ENCODE measurements around the gene CAMTA2.
A peak's percentile ranks its signal among the peaks of the same experiment; 100 is the strongest.

CAMTA2 gene

GRCh38 chr17:4967539-4968485, 19.7 kb downstream of the CAMTA2 start, which contains the start of gene SPAG7:
Gene SPAG7 (minus strand): TSS chr17:4967817. CDS start chr17:4967804, 13 bp downstream.
- no peak for TF ChIP-seq Cebpa-rat (IDR thresholded peaks at IDR 0.05)
- H3K4me3 ChIP-seq = peak within 1 kb of the TSS; percentile 57 to 79 (median 70)
- peaks cover 31 to 78% (median 41%) of the 10 kb centered on the region in 10 experiments for H3K4me1 ChIP-seq
- no peaks in the 10 kb centered on the region for H4K20me1 ChIP-seq
- peak within 1 kb of the TSS; percentile 77 to 93 (median 90) for H3K27ac ChIP-seq
- H3K27me3 ChIP-seq = no peaks in the 10 kb centered on the region
- H3K36me3 ChIP-seq = peaks cover 37 to 63% (median 49%) of the 10 kb centered on the region in 11 experiments
- H3K9me3 ChIP-seq (replicated peaks in 1 of 11) = no peaks in the 10 kb centered on the region
- H3K9ac ChIP-seq = peak within 1 kb of the TSS; percentile 84 to 92 (median 88)
- peak within 1 kb of the TSS; percentile 92 to 100 (median 98) for H3K4me2 ChIP-seq

DNA sequence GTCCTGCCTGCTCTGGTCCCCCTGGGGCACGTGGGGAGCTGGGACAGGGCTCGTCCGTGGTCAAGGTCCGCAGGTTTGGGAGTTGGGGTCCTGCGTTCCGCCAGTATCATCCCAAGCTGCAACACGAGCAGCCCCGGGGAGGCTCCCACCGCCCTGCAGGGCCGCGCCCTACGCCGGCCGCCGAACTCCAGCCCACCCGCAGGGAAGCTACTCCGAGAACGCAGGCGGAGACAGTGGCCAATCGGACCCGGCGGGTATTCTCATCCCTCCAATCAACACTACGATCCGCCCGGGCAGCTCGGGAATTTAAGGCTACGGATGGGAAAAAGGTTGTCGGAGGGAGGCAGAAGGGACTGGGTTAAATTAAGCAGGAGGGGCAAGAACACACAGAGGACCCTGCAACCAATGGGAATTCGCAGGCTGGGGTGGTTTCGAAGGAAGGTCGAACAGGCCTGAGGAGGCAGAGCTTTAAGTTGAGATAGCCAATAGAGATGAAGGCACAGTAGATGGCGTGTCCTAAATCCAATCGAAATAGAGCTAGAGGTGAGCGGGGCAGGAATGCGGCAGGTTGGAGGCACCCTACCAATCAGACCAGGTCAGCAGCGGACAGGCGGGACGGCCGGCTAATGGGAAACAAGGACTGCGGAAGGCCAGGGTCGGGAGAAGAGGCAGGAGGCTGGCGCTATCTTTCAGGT, 20.5 kb downstream of the CAMTA2 start:
- Histone ChIP-seq H3K27ac (peak overlapping the region; percentile 77 to 93 (median 90)), H3K4me1 (peaks cover 31 to 71% (median 40%) of the 10 kb centered on the region in 10 experiments), H3K36me3 (peaks cover 31 to 63% (median 44%) of the 10 kb centered on the region in 11 experiments), H3K4me3 (peak overlapping the region; percentile 57 to 79 (median 70)), H3K9ac (peak overlapping the region; percentile 84 to 92 (median 88)), H3K27me3 (no peaks in the 10 kb centered on the region), H3K9me3 (replicated peaks in 1 of 11) (no peaks in the 10 kb centered on the region), H4K20me1 (no peaks in the 10 kb centered on the region), H3K4me2 (peak overlapping the region; percentile 92 to 99 (median 98))
- TF ChIP-seq Cebpa-rat (IDR thresholded peaks at IDR 0.05) = no peak

DNA sequence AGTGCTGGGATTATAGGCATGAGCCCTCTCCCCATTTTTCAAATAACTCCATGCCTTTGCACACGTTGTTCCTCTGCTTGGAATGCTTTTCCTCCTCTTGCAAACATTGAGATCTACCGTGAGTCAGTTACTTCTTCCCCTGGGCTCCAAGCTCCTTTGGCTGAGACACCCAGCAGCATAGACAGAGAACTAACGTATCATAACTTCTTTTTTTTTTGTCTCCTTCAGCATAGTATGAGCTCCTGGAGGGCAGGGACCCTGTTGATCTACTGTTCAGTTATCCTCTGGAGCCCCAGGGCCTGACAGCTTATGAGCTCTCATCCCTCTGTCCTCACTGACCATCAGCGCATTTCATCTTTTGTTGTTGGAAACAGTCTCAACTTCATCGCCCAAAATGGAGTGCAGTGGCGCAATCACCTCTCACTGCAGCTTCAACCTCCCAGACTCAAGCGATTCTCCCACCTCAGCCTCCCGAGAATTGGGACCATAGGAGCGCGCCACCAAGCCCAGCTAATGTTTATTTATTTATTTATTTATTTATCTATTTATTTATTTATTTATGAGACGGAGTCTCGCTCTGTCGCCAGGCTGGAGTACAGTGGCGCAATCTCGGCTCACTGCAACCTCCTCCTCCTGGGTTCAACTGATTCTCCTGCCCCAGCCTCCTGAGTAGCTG, 22.0 kb downstream of the CAMTA2 start:
- peak overlapping the region in 7 of 11 experiments; percentile 84 to 92 (median 88); a peak in 10 of 22 replicates for H3K9ac ChIP-seq
- peak overlapping the region; percentile 84 to 99 (median 96) for H3K4me2 ChIP-seq
- TF ChIP-seq Cebpa-rat (IDR thresholded peaks at IDR 0.05) = peak in 1 of 11 experiments; percentile 26; a peak in 1 of 22 replicates
- H3K4me1 ChIP-seq = peaks cover 36 to 69% (median 47%) of the 10 kb centered on the region in 10 experiments
- peak overlapping the region in 5 of 11 experiments; percentile 80 to 93 (median 90); a peak in 7 of 22 replicates for H3K27ac ChIP-seq
- H3K27me3 ChIP-seq = no peaks in the 10 kb centered on the region
- peaks cover 21 to 58% (median 37%) of the 10 kb centered on the region in 11 experiments for H3K36me3 ChIP-seq
- no peaks in the 10 kb centered on the region for H3K9me3 ChIP-seq (replicated peaks in 1 of 11)
- no peaks in the 10 kb centered on the region for H4K20me1 ChIP-seq
- peak overlapping the region in 6 of 10 experiments; percentile 57 to 79 (median 69); a peak in 7 of 20 replicates for H3K4me3 ChIP-seq

GRCh38 chr17:4960279-4960922, 27.1 kb downstream of the CAMTA2 start:
- Histone ChIP-seq H3K4me2 (peak overlapping the region in 9 of 11 experiments; percentile 29 to 66 (median 56); a peak in 17 of 22 replicates), H3K4me3 (no peak overlapping the region)

GRCh38 chr17:4959261-4959965, 28.1 kb downstream of the CAMTA2 start:
- no peak for TF ChIP-seq Cebpa-rat (IDR thresholded peaks at IDR 0.05)
- H3K36me3 ChIP-seq = peaks cover 19 to 62% (median 50%) of the 10 kb centered on the region in 11 experiments
- peak overlapping the region in 3 of 11 experiments; percentile 5 to 31 (median 21); a peak in 2 of 22 replicates for H3K27ac ChIP-seq
- H3K27me3 ChIP-seq = no peaks in the 10 kb centered on the region
- peak overlapping the region in 2 of 11 experiments; percentile 37 to 51; a peak in 1 of 22 replicates for H3K4me2 ChIP-seq
- H3K9me3 ChIP-seq (replicated peaks in 1 of 11) = no peaks in the 10 kb centered on the region
- H4K20me1 ChIP-seq = no peaks in the 10 kb centered on the region
- H3K9ac ChIP-seq = 0 out of 22 replicates have a peak overlapping the region, but pooled peaks of 1 of the 11 experiments have one; percentile 18
- no peak overlapping the region for H3K4me3 ChIP-seq
- H3K4me1 ChIP-seq = peaks cover 20 to 47% (median 31%) of the 10 kb centered on the region in 10 experiments

More at GRCh38 chr17:4960279-4960922, 27.1 kb downstream of the CAMTA2 start:
- Histone ChIP-seq H4K20me1 (no peaks in the 10 kb centered on the region), H3K27me3 (no peaks in the 10 kb centered on the region), H3K27ac (peak overlapping the region in 5 of 11 experiments; percentile 9 to 31 (median 11); a peak in 7 of 22 replicates), H3K36me3 (peaks cover 19 to 72% (median 51%) of the 10 kb centered on the region in 11 experiments), H3K9me3 (replicated peaks in 1 of 11) (no peaks in the 10 kb centered on the region), H3K9ac (peak overlapping the region in 2 of 11 experiments; percentile 6 to 28; a peak in 3 of 22 replicates), H3K4me1 (peaks cover 29 to 47% (median 37%) of the 10 kb centered on the region in 10 experiments)
- no peak for TF ChIP-seq Cebpa-rat (IDR thresholded peaks at IDR 0.05)

- Histone ChIP-seq H3K27me3 (no peaks in the 10 kb centered on the region), H3K36me3 (peaks cover 19 to 60% (median 50%) of the 10 kb centered on the region in 11 experiments), H3K4me2 (peak overlapping the region in 5 of 11 experiments; percentile 37 to 61 (median 56); a peak in 11 of 22 replicates), H3K4me1 (peaks cover 19 to 59% (median 42%) of the 10 kb centered on the region in 10 experiments), H3K27ac (no peak overlapping the region), H4K20me1 (no peaks in the 10 kb centered on the region), H3K9me3 (replicated peaks in 1 of 11) (no peaks in the 10 kb centered on the region), H3K4me3 (no peak overlapping the region), H3K9ac (peak overlapping the region in 3 of 11 experiments; percentile 21 to 23 (median 22); a peak in 3 of 22 replicates)
- TF ChIP-seq Cebpa-rat (IDR thresholded peaks at IDR 0.05) = no peak
Observed at GRCh38 chr17:4958102-4958501, 29.4 kb downstream of the CAMTA2 start.

DNA sequence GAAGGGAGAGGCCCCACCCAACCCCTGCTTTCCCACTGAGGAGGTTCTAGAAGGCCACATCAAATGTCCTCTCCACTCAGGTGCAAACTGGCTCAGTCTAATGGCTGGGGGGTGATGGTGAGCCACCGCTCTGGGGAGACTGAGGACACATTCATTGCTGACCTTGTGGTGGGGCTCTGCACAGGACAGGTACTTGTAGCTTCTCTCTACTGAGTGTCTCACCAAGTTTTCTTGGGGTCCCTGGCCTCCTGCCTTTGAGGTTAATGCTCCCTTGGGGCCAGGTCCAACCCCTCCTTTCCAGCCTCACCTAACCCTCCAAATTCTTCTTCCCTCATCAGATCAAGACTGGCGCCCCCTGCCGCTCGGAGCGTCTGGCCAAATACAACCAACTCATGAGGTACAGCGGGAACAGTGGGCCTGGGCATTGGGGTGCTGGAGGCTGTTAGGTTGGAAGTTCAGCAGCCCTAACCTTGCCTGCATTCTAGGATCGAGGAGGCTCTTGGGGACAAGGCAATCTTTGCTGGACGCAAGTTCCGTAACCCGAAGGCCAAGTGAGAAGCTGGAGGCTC, 30.9 kb downstream of the CAMTA2 start:
- H3K9me3 ChIP-seq (replicated peaks in 1 of 11) = no peaks in the 10 kb centered on the region
- no peaks in the 10 kb centered on the region for H4K20me1 ChIP-seq
- no peak overlapping the region for H3K9ac ChIP-seq
- peaks cover 32 to 74% (median 57%) of the 10 kb centered on the region in 10 experiments for H3K4me1 ChIP-seq
- peak overlapping the region in 2 of 11 experiments; percentile 6 to 21; a peak in 2 of 22 replicates for H3K4me2 ChIP-seq
- H3K27me3 ChIP-seq = no peaks in the 10 kb centered on the region
- H3K27ac ChIP-seq = no peak overlapping the region
- peaks cover 19 to 47% (median 38%) of the 10 kb centered on the region in 11 experiments for H3K36me3 ChIP-seq
- no peak for TF ChIP-seq Cebpa-rat (IDR thresholded peaks at IDR 0.05)
- no peak overlapping the region for H3K4me3 ChIP-seq
